Measurements from ENCODE around the gene SWAP70. TPM values are rescaled to one million over a fixed set of nuclear protein-coding genes. Genes with fewer than 3 reads are reported as not detected.

Gene SWAP70
- total RNA-seq, 5 donors from 2014 or later (not counting 1 experiment from before 2014, with no cell fraction given), result 4.5 to 14.3 (median 7.3) TPM

DNA sequence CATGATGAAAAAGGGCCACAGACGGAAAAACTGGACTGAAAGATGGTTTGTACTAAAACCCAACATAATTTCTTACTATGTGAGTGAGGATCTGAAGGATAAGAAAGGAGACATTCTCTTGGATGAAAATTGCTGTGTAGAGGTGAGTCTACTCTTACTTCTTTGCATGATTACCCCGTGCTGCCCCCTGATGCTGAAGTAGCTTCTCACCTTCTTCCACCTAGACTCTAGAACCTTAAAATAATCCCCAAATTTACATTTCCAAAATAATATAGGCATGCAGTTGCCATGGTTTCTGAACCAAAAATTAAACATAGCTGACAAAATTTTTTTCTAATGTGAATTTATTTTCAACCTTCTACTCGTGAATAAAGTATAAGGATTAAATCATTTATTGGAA is 64.2 kb downstream of the SWAP70 start:
- no peak overlapping the region for H3K4me3 Mint-ChIP-seq
- H3K27me3 Mint-ChIP-seq, result no peaks in the 10 kb centered on the region
- Histone ChIP-seq H3K27ac (ENCODE audit: low read length) (no peak overlapping the region), H3K4me1 (ENCODE audit: control insufficient read depth in 1 of 2, extremely low read depth in 1 of 2, insufficient read depth in 2 of 2, low read length in 2 of 2) (peaks cover 0 to 8% of the 10 kb centered on the region in 2 experiments), H3K36me3 (ENCODE audit: control insufficient read depth in 2 of 2, extremely low read depth in 1 of 2, insufficient read depth in 1 of 2, low read length in 1 of 2) (peaks cover 0 to 3% of the 10 kb centered on the region in 2 donors), H3K9me3 (no peaks in the 10 kb centered on the region), H3K27me3 (replicated peaks in 1 of 2; ENCODE audit: control insufficient read depth in 2 of 2, extremely low read depth in 1 of 2, insufficient read depth in 2 of 2, low read length in 1 of 2) (no peaks in the 10 kb centered on the region), H3K4me3 (ENCODE audit: control insufficient read depth in 1 of 2, extremely low read depth in 1 of 2, low read length in 1 of 2) (no peak overlapping the region)
- no peak for ATAC-seq (replicated peaks in 1 of 4)
- H3K4me1 Mint-ChIP-seq, result peaks cover 0 to 8% (median 0%) of the 10 kb centered on the region in 3 donors
- ChIA-PET POLR2A (interaction anchor here in 1 of 2 donors (0.6 kb wide), 1 partner anchor 127 kb away, joined by 9 read pairs; no protein-coding TSS in a partner anchor), CTCF (no interaction called here)
- no CpG with 5 or more reads among the region's 3 CpGs for WGBS (ENCODE audit: insufficient coverage)
- H3K36me3 Mint-ChIP-seq, result peaks cover 13% of the 10 kb centered on the region
- no peak overlapping the region for H3K27ac Mint-ChIP-seq
- no peaks in the 10 kb centered on the region for H3K9me3 Mint-ChIP-seq
- no peak for DNase-seq

DNA sequence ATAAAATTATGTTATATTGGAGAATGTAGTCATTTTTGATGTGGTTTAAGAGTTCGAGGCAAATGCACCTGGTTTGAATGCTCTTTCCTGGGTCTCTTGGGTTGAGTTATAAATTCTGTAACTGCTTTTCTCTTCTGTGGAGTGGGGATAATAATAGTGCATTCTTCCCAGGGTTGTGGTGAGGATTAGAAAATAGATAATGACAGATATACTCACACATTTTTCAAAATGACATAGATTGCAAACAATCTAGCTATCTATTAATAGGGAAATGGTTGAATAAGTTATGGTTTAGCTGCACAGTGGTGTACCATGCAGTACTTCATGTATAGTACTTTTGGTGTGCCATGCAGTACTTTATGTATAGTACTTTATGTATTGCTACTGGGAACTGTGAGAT is 67.4 kb downstream of the SWAP70 start:
- no peak overlapping the region for H3K4me3 Mint-ChIP-seq
- H3K4me1 ChIP-seq (ENCODE audit: control insufficient read depth in 1 of 2, extremely low read depth in 1 of 2, insufficient read depth in 2 of 2, low read length in 2 of 2), result peaks cover 0 to 8% of the 10 kb centered on the region in 2 experiments
- H3K27ac Mint-ChIP-seq, result no peak overlapping the region
- peaks cover 0 to 8% (median 0%) of the 10 kb centered on the region in 3 donors for H3K4me1 Mint-ChIP-seq
- peaks cover 0 to 5% of the 10 kb centered on the region in 2 donors for H3K36me3 ChIP-seq (ENCODE audit: control insufficient read depth in 2 of 2, extremely low read depth in 1 of 2, insufficient read depth in 1 of 2, low read length in 1 of 2)
- no peak overlapping the region for H3K4me3 ChIP-seq (ENCODE audit: control insufficient read depth in 1 of 2, extremely low read depth in 1 of 2, low read length in 1 of 2)
- ChIA-PET CTCF (no interaction called here), POLR2A (no interaction called here)
- H3K27ac ChIP-seq (ENCODE audit: low read length), result no peak overlapping the region
- H3K27me3 ChIP-seq (replicated peaks in 1 of 2; ENCODE audit: control insufficient read depth in 2 of 2, extremely low read depth in 1 of 2, insufficient read depth in 2 of 2, low read length in 1 of 2), result no peaks in the 10 kb centered on the region
- H3K9me3 ChIP-seq, result peaks cover 4% of the 10 kb centered on the region
- H3K36me3 Mint-ChIP-seq, result peaks cover 26% of the 10 kb centered on the region
- DNase-seq, result no peak
- peaks cover 8 to 12% (median 11%) of the 10 kb centered on the region in 3 donors for H3K9me3 Mint-ChIP-seq
- H3K27me3 Mint-ChIP-seq, result no peaks in the 10 kb centered on the region
- ATAC-seq (replicated peaks in 1 of 4), result no peak
- WGBS (ENCODE audit: insufficient coverage), result 0% methylated on average over 1 of the region's 1 CpG

GRCh38 chr11:9732453-9732852 is 68.6 kb downstream of the SWAP70 start:
- 85% methylated on average over 11 of the region's 11 CpGs for WGBS (ENCODE audit: insufficient coverage)
- ATAC-seq (replicated peaks in 1 of 4), result no peak
- Mint-ChIP-seq H3K27ac (no peak overlapping the region), H3K27me3 (no peaks in the 10 kb centered on the region), H3K4me3 (no peak overlapping the region), H3K36me3 (peaks cover 34% of the 10 kb centered on the region), H3K9me3 (peaks cover 14 to 18% (median 17%) of the 10 kb centered on the region in 3 donors), H3K4me1 (peaks cover 0 to 8% (median 0%) of the 10 kb centered on the region in 3 donors)
- H3K27me3 ChIP-seq (replicated peaks in 1 of 2; ENCODE audit: control insufficient read depth in 2 of 2, extremely low read depth in 1 of 2, insufficient read depth in 2 of 2, low read length in 1 of 2), result no peaks in the 10 kb centered on the region
- peaks cover 4% of the 10 kb centered on the region for H3K9me3 ChIP-seq
- H3K4me1 ChIP-seq (ENCODE audit: control insufficient read depth in 1 of 2, extremely low read depth in 1 of 2, insufficient read depth in 2 of 2, low read length in 2 of 2), result peaks cover 0 to 6% of the 10 kb centered on the region in 2 experiments
- H3K4me3 ChIP-seq (ENCODE audit: control insufficient read depth in 1 of 2, extremely low read depth in 1 of 2, low read length in 1 of 2), result no peak overlapping the region
- POLR2A ChIA-PET, result no interaction called here
- H3K27ac ChIP-seq (ENCODE audit: low read length), result no peak overlapping the region
- DNase-seq, result no peak
- H3K36me3 ChIP-seq (ENCODE audit: control insufficient read depth in 2 of 2, extremely low read depth in 1 of 2, insufficient read depth in 1 of 2, low read length in 1 of 2), result peaks cover 0 to 5% of the 10 kb centered on the region in 2 donors
- CTCF ChIA-PET, result no interaction called here

- Histone ChIP-seq H3K9me3 (peaks cover 4% of the 10 kb centered on the region), H3K36me3 (ENCODE audit: control insufficient read depth in 2 of 2, extremely low read depth in 1 of 2, insufficient read depth in 1 of 2, low read length in 1 of 2) (peaks cover 0 to 5% of the 10 kb centered on the region in 2 donors), H3K27ac (ENCODE audit: low read length) (no peak overlapping the region), H3K4me3 (ENCODE audit: control insufficient read depth in 1 of 2, extremely low read depth in 1 of 2, low read length in 1 of 2) (no peak overlapping the region), H3K4me1 (ENCODE audit: control insufficient read depth in 1 of 2, extremely low read depth in 1 of 2, insufficient read depth in 2 of 2, low read length in 2 of 2) (peaks cover 0 to 6% of the 10 kb centered on the region in 2 experiments), H3K27me3 (replicated peaks in 1 of 2; ENCODE audit: control insufficient read depth in 2 of 2, extremely low read depth in 1 of 2, insufficient read depth in 2 of 2, low read length in 1 of 2) (no peaks in the 10 kb centered on the region)
- Mint-ChIP-seq H3K9me3 (peaks cover 14 to 18% (median 17%) of the 10 kb centered on the region in 3 donors), H3K27ac (no peak overlapping the region), H3K4me3 (no peak overlapping the region), H3K27me3 (no peaks in the 10 kb centered on the region), H3K4me1 (peaks cover 0 to 8% (median 3%) of the 10 kb centered on the region in 3 donors), H3K36me3 (peaks cover 34% of the 10 kb centered on the region)
- DNase-seq (no peak), ATAC-seq (replicated peaks in 1 of 4) (no peak)
- CTCF ChIA-PET, result no interaction called here
- POLR2A ChIA-PET, result no interaction called here
- WGBS (ENCODE audit: insufficient coverage), result 100% methylated on average over 2 of the region's 3 CpGs
Observed at GRCh38 chr11:9733212-9733611, 69.3 kb downstream of the SWAP70 start.

DNA sequence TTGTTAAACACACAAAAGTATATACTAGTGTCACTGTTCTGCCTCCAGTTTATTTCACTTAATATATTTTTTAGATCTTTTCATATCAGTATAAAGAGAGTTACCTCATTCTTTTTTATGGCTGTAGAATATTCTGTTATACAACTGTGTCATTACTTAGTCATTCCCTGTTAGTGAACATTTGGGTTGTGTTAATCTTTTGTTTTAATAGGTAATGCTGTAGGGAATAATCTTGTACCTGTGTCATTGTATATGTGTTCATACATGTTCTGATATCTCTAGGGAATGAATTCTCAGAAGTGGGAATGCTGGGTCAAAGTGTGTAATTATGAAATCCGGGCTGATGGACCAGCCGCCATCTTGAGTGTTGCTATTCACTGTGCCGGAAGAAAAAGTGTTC is 71.4 kb downstream of the SWAP70 start:
- H3K9me3 Mint-ChIP-seq, result peaks cover 14 to 18% (median 17%) of the 10 kb centered on the region in 3 donors
- ATAC-seq (replicated peaks in 1 of 4) (no peak), DNase-seq (no peak)
- no peak overlapping the region for H3K4me3 ChIP-seq (ENCODE audit: control insufficient read depth in 1 of 2, extremely low read depth in 1 of 2, low read length in 1 of 2)
- no peaks in the 10 kb centered on the region for H3K27me3 Mint-ChIP-seq
- H3K36me3 Mint-ChIP-seq, result peaks cover 29% of the 10 kb centered on the region
- H3K4me1 ChIP-seq (ENCODE audit: control insufficient read depth in 1 of 2, extremely low read depth in 1 of 2, insufficient read depth in 2 of 2, low read length in 2 of 2), result peaks cover 0 to 17% of the 10 kb centered on the region in 2 experiments
- no peak overlapping the region for H3K27ac Mint-ChIP-seq
- peaks cover under 1 to 5% of the 10 kb centered on the region in 2 donors for H3K36me3 ChIP-seq (ENCODE audit: control insufficient read depth in 2 of 2, extremely low read depth in 1 of 2, insufficient read depth in 1 of 2, low read length in 1 of 2)
- H3K27ac ChIP-seq (ENCODE audit: low read length), result no peak overlapping the region
- no peak overlapping the region for H3K4me3 Mint-ChIP-seq
- H3K27me3 ChIP-seq (replicated peaks in 1 of 2; ENCODE audit: control insufficient read depth in 2 of 2, extremely low read depth in 1 of 2, insufficient read depth in 2 of 2, low read length in 1 of 2), result no peaks in the 10 kb centered on the region
- CTCF ChIA-PET, result no interaction called here
- H3K4me1 Mint-ChIP-seq, result peaks cover 4 to 8% (median 6%) of the 10 kb centered on the region in 3 donors
- peaks cover 4% of the 10 kb centered on the region for H3K9me3 ChIP-seq
- POLR2A ChIA-PET, result no interaction called here
- WGBS (ENCODE audit: insufficient coverage), result 100% methylated on average over 1 of the region's 3 CpGs

DNA sequence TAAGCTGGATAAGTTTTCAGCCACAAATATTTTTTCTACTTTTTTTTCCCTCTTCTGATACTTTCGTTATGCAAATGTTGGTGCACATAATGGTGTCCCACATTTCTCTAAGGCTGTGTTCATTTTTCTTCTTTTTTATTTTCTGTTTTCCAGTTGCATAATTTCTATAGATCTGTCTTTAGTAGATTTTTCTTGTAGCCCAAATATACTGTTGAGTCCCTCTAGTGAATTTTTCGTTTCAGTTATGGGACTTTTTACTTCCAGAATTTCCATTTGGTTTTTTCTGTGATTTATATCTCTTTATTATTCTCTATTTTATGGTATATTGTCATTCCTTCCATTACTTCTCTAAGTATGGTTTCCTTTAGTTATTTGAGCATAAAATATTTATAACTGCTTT is 72.0 kb downstream of the SWAP70 start:
- no CpG with 5 or more reads among the region's 2 CpGs for WGBS (ENCODE audit: insufficient coverage)
- no peak overlapping the region for H3K27ac Mint-ChIP-seq
- H3K27me3 ChIP-seq (replicated peaks in 1 of 2; ENCODE audit: control insufficient read depth in 2 of 2, extremely low read depth in 1 of 2, insufficient read depth in 2 of 2, low read length in 1 of 2), result no peaks in the 10 kb centered on the region

More for the DNA sequence above, 72.0 kb downstream of the SWAP70 start:
- POLR2A ChIA-PET, result no interaction called here
- ATAC-seq (replicated peaks in 1 of 4) (no peak), DNase-seq (no peak)
- Histone ChIP-seq H3K9me3 (peaks cover 4% of the 10 kb centered on the region), H3K36me3 (ENCODE audit: control insufficient read depth in 2 of 2, extremely low read depth in 1 of 2, insufficient read depth in 1 of 2, low read length in 1 of 2) (peaks cover 5% of the 10 kb centered on the region in 2 donors), H3K4me1 (ENCODE audit: control insufficient read depth in 1 of 2, extremely low read depth in 1 of 2, insufficient read depth in 2 of 2, low read length in 2 of 2) (peaks cover 0 to 17% of the 10 kb centered on the region in 2 experiments), H3K27ac (ENCODE audit: low read length) (no peak overlapping the region), H3K4me3 (ENCODE audit: control insufficient read depth in 1 of 2, extremely low read depth in 1 of 2, low read length in 1 of 2) (no peak overlapping the region)
- H3K36me3 Mint-ChIP-seq, result peaks cover 29% of the 10 kb centered on the region
- CTCF ChIA-PET, result no interaction called here
- H3K9me3 Mint-ChIP-seq, result peaks cover 14 to 18% (median 17%) of the 10 kb centered on the region in 3 donors
- no peak overlapping the region for H3K4me3 Mint-ChIP-seq
- H3K4me1 Mint-ChIP-seq, result peaks cover 4 to 6% (median 6%) of the 10 kb centered on the region in 3 donors
- H3K27me3 Mint-ChIP-seq, result no peaks in the 10 kb centered on the region

All from T-cell (primary cell).